ENCODE measurements around the gene SLC16A1.
A peak's percentile ranks its signal among the peaks of the same experiment; 100 is the strongest.

The SLC16A1 gene

GRCh38 chr1:112881742-112882127 is 74.3 kb downstream of the SLC16A1 start:
- DNase-seq (ENCODE audit: low spot score), result no peak

- DNase-seq (ENCODE audit: low spot score), result no peak
Measured at GRCh38 chr1:112879834-112880233, 76.2 kb downstream of the SLC16A1 start.

- peak; percentile 44 for DNase-seq (ENCODE audit: low spot score)
Measured at GRCh38 chr1:112878321-112878720, 77.7 kb downstream of the SLC16A1 start.

GRCh38 chr1:112877750-112878149 is 78.2 kb downstream of the SLC16A1 start:
- no peak for DNase-seq (ENCODE audit: low spot score)

GRCh38 chr1:112876315-112876714 is 79.7 kb downstream of the SLC16A1 start:
- no peak for DNase-seq (ENCODE audit: low spot score)

- no peak for DNase-seq (ENCODE audit: low spot score)
Measured at GRCh38 chr1:112872551-112872962, 83.4 kb downstream of the SLC16A1 start.

- DNase-seq (ENCODE audit: low spot score), result no peak
Measured at GRCh38 chr1:112870887-112871646, 84.9 kb downstream of the SLC16A1 start.

GRCh38 chr1:112869895-112870294 is 86.1 kb downstream of the SLC16A1 start:
- no peak for DNase-seq (ENCODE audit: low spot score)

GRCh38 chr1:112868191-112868590 is 87.8 kb downstream of the SLC16A1 start:
- DNase-seq (ENCODE audit: low spot score), result no peak

GRCh38 chr1:112866981-112867380 is 89.0 kb downstream of the SLC16A1 start:
- no peak for DNase-seq (ENCODE audit: low spot score)

- no peak for DNase-seq (ENCODE audit: low spot score)
Measured at GRCh38 chr1:112866151-112866550, 89.8 kb downstream of the SLC16A1 start.

GRCh38 chr1:112862753-112863426 is 93.1 kb downstream of the SLC16A1 start:
- no peak for DNase-seq (ENCODE audit: low spot score)

Data from pons (tissue), 1 donor.